PC-3 (cell line): Measurements from ENCODE around the gene CLDN16.

Source experiments
- EZH2 ChIP-seq: fragments of 300-600 bp; sonication (generic); IDR thresholded peaks from one replicate; pipeline ENCODE4 v1.6.1; 2017; ENCODE audit warnings: antibody characterized with exemption, mild to moderate bottlenecking, low read length; ENCODE audit not compliant: unreplicated experiment
- TF ChIP-seq, protein P1 (sequence below): fragments of 300-600 bp; sonication (generic); conservative IDR thresholded peaks from 2 replicates; pipeline ENCODE4 v1.5.1; 2017; ENCODE audit warnings: antibody characterized with exemption, low read depth, mild to moderate bottlenecking, low read length

- no peak for TF ChIP-seq EZH2
- TF ChIP-seq, protein P1, sequence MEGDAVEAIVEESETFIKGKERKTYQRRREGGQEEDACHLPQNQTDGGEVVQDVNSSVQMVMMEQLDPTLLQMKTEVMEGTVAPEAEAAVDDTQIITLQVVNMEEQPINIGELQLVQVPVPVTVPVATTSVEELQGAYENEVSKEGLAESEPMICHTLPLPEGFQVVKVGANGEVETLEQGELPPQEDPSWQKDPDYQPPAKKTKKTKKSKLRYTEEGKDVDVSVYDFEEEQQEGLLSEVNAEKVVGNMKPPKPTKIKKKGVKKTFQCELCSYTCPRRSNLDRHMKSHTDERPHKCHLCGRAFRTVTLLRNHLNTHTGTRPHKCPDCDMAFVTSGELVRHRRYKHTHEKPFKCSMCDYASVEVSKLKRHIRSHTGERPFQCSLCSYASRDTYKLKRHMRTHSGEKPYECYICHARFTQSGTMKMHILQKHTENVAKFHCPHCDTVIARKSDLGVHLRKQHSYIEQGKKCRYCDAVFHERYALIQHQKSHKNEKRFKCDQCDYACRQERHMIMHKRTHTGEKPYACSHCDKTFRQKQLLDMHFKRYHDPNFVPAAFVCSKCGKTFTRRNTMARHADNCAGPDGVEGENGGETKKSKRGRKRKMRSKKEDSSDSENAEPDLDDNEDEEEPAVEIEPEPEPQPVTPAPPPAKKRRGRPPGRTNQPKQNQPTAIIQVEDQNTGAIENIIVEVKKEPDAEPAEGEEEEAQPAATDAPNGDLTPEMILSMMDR: no peak
These were observed 11.7 kb downstream of the CLDN16 start for GRCh38 chr3:190399677-190400076.
